GM19193 (cell line): ENCODE data around the gene C1orf210.

Experiments
- POLR2A ChIP-seq: IDR thresholded peaks from 4 replicates; pipeline ENCODE4 v1.6.1; 2011; ENCODE audit not compliant: insufficient read depth, insufficient read length; ENCODE audit errors: extremely low read depth

Gene C1orf210

DNA sequence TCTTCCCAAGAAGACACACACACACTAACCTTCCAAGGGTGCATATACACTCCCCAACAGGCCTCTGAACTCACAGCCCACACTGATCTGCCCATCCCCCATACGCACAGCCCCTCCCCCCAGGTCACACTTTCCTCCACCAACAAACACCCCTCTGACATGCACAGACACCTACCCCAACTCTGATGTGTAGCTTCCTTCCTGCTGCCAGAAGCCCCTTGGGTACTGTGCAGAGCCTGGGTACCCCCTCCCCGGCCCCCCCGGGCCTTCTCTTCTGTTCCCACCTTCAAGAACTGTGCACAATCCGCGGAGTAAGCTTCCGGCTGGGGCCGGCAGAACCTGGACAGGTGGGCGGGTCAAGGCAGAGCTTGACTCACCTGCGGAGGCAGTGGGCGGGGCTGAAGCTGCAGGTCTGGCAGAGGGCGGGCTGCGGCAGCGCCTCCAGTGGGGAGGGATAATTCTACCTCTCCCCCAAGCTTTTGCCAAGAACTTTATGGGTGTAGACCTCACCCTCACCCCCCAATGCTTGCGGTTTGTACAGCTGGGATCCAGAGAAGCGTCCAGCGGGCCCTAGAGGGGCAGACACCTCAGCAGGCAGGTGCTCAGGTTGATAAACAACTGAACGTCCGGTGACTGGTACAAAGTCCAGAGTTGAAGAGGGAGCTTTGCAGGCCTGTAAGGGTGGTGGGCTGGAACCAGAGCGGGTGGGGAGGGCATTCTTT is at the start of gene C1orf210:
Gene C1orf210, minus strand, starts transcription at position 313 of the 722 bp plus-strand sequence. CDS start 2,311 bp downstream, outside the sequence.
- TF ChIP-seq POLR2A, result no peak

DNA sequence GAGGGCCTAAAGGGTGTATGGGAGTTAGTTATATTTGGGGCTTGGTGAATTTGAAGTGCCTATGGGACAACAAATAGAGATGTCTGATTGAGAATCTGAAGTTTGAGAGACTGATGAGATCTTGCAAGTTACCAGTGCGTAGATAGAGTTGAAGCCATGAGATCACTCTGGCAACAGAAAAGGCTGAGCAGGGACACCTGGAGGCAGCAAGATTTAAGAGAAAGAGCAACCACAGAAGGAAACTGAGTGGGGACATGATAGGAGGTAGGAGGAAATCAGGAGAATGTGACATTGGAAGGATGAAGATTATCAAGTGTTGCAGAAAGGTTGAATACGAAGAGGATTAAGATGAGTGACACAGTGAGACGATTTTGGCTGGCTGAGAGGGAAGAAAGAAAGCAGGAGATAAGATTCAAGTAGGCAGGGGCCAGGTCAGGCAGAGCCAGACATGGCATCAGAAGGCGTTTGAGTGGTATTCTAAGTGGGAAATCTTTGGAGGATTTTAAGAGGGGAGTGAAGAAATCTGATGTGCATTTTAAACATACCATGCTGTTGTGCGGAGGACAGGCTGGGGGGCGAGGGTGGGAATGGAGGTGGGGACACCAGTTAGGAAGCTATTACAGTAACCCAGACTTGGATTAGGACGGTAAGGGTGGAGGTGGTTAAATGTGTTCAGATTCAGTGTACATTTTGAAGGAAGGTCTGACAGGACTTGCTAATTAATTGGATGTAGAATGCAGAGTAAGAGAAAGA is 49.2 kb upstream of the C1orf210 start:
- no peak for TF ChIP-seq POLR2A

DNA sequence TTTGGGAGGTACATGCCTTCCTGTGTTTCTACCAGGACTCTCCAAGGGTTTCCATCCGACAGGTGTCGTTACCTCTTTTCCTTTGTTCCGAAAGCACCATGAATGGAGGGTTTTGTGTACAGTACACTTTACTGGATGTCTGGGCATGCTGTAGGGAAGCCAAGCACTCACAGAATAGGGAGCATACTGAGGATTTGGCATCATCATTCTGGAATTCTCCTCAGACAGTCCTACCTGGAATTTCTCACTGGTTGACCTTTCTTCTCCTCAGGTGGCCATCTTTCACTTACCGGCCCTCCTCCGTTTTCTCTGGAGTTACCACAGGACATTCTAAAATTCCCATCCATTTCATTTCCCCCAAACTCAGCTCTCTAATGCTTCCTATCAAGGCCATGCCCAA is 46.3 kb upstream of the C1orf210 start:
- no peak for TF ChIP-seq POLR2A

DNA sequence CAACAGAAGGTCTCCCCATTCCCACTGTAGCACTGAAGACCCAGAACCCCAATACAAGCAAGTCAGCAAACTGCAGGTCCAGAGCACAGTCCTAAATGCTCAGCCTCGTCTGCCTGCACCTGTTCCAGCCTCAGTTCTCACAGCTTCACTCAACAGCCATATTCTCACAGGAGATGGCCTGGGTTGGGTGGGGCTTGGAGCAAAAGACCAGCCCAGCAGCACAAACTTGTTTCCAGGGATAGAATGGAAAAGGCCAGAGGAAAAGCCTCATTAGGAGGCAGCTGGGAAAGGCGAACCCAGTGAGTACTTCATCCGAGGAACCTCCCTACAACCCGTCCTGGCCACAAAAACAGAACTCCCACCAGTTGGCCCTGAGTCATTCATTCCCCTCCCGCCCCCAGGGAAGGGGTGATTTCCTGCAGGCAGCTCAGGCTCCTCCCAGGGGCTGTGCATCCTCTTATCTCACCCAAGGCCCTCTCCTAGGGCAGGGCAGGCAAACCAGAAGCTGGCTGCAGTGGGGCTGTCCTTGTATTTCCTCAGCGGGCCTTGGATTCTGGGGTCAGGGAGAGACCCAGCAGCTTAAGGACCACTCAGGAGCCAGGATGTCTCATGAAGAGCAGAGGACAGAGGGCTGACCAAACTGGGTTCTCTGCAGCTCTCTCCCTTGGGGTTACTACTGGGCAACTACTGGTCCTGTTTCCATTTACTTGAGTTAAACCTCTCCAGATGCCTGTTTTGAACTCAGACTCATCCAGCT is 44.8 kb upstream of the C1orf210 start:
- TF ChIP-seq POLR2A, result no peak

DNA sequence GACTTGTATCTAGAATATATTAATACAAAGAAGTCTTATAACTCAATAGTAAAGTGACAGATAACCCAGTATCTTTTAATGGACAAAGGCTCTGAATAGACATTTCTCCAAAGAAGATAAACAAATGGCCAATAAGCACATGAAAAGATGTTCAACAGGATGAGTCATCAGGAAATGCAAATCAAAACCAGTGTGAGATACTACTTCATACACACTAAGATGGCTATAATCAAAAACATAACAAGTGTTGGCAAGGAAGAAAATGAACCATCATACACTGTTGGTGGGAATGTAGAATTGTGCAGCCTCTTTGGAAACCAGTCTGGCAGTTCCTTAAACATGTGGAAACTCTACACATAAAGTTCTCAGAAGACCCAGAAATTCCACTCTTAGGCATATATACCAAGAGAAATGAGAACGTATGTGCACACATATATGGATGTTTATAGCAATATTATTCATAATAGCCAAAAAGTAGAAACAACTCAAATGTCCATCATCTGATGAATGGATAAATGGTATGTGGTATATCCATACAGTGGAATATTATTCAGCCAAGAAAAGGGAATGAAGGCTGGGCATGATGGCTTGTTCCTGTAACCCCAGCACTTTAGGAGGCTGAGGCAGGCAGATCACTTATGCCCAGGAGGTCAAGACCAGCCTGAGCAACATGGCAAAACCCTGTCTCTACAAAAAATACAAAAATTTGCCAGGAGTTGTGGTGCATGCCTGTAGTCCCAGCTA is 42.3 kb upstream of the C1orf210 start:
- no peak for TF ChIP-seq POLR2A

DNA sequence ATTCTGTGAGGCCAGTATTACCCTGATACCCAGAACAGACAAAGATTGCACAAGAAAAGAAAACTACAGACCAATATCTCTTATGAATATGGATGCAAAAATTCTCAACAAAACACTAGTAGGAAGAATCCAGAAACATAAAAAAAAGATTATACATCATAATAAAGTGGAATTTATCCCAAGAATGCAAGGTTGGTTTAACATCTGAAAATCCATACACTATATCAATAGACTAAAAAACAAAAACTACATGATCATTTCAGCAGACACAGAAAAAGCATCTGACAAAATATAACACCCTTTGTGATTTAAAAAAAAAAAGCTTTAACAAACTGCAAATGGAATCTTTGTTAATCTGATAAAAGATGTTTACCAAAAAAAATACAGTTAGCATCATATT is 40.0 kb upstream of the C1orf210 start:
- TF ChIP-seq POLR2A, result no peak

DNA sequence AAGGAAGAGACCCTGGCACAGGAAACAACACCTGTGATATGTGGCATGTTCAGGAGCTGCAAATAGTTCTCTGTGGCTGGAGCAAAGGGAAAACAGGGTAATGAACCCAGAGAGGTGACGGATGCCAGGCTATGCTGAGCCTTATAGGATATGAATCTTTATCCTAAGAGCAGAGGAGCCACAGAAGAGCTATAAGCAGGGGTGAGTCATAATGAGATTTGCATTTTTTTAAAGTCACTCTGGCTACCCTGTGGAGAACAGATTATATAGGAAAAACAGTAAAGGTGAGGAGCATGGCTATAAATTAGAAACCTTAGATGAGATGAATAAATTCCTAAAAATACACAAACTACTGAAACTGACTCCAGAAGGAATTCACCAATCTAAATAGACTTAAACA is 39.4 kb upstream of the C1orf210 start:
- no peak for TF ChIP-seq POLR2A

DNA sequence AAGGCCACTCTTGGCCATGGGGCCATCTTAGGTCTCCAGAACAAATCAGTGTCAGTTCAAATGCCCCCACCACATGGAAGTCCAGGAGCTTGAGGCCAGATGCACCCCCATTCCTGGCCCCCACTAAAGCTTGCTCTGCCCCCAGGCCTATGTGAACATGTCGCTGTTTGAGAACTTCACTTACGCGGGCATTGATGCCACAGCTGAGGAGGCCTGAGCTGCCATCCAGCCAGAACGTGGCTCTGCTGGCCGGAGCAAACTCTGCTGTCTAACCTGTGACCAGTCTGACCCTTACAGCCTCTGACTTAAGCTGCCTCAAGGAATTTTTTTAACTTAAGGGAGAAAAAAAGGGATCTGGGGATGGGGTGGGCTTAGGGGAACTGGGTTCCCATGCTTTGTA is 37.1 kb upstream of the C1orf210 start:
- no peak for TF ChIP-seq POLR2A

DNA sequence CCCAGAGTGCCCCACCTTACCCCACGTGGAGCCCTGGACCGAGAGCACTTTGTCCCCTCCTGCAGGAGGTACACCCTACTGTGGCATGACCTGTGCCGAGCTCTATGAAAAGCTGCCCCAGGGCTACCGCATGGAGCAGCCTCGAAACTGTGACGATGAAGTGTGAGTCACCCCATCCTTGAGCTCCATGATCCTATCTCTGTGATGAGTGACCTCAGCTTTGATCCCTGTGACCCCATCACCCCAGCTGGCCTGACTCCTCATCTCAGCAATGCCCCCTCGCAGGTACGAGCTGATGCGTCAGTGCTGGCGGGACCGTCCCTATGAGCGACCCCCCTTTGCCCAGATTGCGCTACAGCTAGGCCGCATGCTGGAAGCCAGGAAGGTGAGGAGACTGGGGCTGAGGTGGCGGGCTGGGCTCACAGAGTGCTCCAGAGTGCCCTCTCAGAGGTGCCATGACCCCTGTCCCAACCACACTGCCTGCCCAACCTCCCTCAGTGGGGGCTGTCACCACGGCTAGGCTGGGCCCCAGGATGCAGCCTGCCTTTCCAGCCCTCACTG is 36.0 kb upstream of the C1orf210 start:
- TF ChIP-seq POLR2A, result no peak

DNA sequence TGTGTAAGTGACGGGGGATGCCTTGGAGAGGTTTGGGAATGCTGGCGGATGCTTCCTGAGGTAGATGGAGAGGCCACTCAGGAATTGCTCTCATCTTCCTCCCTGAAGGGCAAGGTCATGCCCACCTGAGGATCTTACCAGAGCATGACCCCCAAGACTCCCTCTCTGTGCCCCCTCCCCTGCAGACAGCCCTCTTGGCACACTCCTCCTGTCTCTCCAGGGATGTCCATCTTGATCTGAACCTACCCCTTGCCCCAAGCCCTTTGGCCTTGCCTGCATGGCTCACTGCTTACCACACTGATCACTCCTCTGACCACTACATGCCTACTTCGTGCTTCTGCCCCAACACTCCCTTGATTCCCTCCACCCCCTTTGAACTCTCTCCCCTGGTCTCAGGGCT is 34.4 kb upstream of the C1orf210 start:
- TF ChIP-seq POLR2A, result no peak

DNA sequence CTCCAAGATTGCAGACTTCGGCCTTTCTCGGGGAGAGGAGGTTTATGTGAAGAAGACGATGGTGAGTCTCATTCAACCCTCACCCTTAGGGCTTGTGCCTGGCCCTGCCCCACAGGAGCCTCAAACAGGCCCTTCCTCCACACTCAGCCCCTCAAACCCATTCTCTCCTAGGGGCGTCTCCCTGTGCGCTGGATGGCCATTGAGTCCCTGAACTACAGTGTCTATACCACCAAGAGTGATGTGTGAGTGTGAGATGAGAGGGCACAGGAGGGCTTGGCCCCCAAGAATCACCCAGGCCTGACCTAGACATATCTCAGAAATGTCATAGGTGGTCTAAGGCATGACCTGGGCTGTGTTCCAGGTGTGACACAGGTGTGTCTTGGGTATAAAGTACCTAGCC is 33.9 kb upstream of the C1orf210 start:
- TF ChIP-seq POLR2A, result no peak

DNA sequence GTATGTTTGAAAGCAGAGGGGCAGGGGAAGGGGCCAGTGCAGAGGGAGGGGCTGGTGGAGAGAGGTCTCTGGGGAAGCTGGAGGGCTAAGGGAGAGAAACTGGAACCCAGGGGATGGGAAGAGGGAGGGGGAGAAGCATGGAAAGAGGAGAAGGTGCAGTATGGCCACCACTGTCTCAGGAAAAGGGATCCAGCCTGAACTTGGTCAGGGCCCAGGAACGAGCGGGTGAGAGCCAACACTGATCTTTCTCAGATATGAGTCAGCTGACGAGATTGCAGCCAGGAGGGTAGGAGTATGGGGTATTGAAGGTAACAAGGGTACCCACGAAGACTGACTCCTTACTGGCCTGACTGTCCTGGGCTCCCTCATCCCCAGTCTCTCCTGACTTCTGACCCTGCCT is 33.5 kb upstream of the C1orf210 start:
- no peak for TF ChIP-seq POLR2A

DNA sequence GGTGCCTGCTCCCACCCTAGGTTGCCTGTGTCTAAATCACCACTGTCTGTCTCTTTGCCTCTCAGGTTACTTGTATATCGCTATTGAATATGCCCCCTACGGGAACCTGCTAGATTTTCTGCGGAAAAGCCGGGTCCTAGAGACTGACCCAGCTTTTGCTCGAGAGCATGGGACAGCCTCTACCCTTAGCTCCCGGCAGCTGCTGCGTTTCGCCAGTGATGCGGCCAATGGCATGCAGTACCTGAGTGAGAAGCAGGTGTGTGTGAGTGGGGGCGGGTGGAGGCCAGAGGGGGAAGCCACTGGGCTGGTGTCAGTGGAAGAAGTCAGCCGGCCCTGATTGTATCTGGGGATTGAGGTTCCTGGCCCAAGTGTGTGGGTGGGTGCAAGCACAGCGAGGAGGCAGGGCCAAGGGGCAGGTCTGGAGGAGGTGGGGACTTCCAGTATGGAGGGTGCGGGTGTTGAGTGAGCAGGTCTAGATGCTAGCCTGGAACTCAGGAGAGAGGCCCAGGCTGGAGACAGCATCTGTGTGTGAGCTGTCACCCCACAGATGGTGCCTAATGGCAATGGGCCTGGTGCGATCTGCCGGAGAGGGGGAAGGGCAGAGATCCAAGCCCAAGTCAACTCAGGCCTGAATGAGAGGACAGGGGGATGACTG is 32.6 kb upstream of the C1orf210 start:
- no peak for TF ChIP-seq POLR2A
